ENCODE results near the gene TXNRD3. TPM values are rescaled to one million over a fixed set of nuclear protein-coding genes. Genes with fewer than 3 reads are reported as not detected.
A peak's percentile ranks its signal among the peaks of the same experiment; 100 is the strongest.

TXNRD3 gene
- total RNA-seq, 1 experiment from 2014 or later = 8.1 TPM

- Mint-ChIP-seq H3K4me1 (peaks cover 3 to 4% of the 10 kb centered on the region in 2 experiments; a peak in 2 of 4 replicates), H3K27me3 (ENCODE audit: low read depth) (no peaks in the 10 kb centered on the region; the same call in none of the 2 replicates), H3K36me3 (ENCODE audit: insufficient read depth in 1 of 3, low read depth in 3 of 3) (no peaks in the 10 kb centered on the region), H3K4me3 (no peak within 1 kb of the TSS), H3K9me3 (peaks cover 0 to 4% of the 10 kb centered on the region in 2 experiments; a peak in 2 of 5 replicates), H3K27ac (no peak within 1 kb of the TSS; a peak in 1 of 7 replicates)
- Histone ChIP-seq H2BK20ac (ENCODE audit: low read depth, low read length, poor library complexity, severe bottlenecking) (no peak within 1 kb of the TSS), H2BK5ac (ENCODE audit: insufficient read length, low read length) (no peak within 1 kb of the TSS), H3K27me3 (ENCODE audit: insufficient read depth, low read length) (no peaks in the 10 kb centered on the region), H3K56ac (ENCODE audit: insufficient read length, low read depth, low read length) (no peak within 1 kb of the TSS), H3K27ac (ENCODE audit: insufficient read length, low read depth, low read length) (no peak within 1 kb of the TSS), H2BK15ac (ENCODE audit: low read depth, low read length) (no peak within 1 kb of the TSS), H3K79me1 (ENCODE audit: insufficient read depth, low read depth, low read length, poor library complexity, severe bottlenecking) (no peaks in the 10 kb centered on the region), H3K9me3 (ENCODE audit: control insufficient read depth, low read depth, low read length) (no peaks in the 10 kb centered on the region), H3K14ac (ENCODE audit: insufficient read depth, low read length) (no peak within 1 kb of the TSS), H4K91ac (ENCODE audit: insufficient read length, low read depth, low read length) (no peak within 1 kb of the TSS), H3K4ac (ENCODE audit: low read depth, low read length) (no peak within 1 kb of the TSS), H3K23me2 (ENCODE audit: insufficient read length, low read depth, low read length, poor library complexity, severe bottlenecking) (no peaks in the 10 kb centered on the region), H2BK120ac (ENCODE audit: low read depth, low read length, poor library complexity, severe bottlenecking) (no peak within 1 kb of the TSS), H3K23ac (ENCODE audit: insufficient read length, low read depth, low read length) (no peak within 1 kb of the TSS), H2AFZ (ENCODE audit: low read length) (no peak within 1 kb of the TSS), H2BK12ac (ENCODE audit: insufficient read length, low read depth, low read length) (no peak within 1 kb of the TSS), H3K4me2 (ENCODE audit: insufficient read depth, insufficient read length, low read length) (no peak within 1 kb of the TSS), H3K9ac (ENCODE audit: extremely low read depth, insufficient read length, low read length) (no peak within 1 kb of the TSS), H4K5ac (ENCODE audit: insufficient read length, low read depth, low read length) (no peak within 1 kb of the TSS), H3K18ac (ENCODE audit: insufficient read length, low read depth, low read length) (no peak within 1 kb of the TSS), H3K4me1 (ENCODE audit: insufficient read depth, low read length) (no peaks in the 10 kb centered on the region), H4K8ac (replicated peaks; ENCODE audit: insufficient read length, low read depth, low read length) (no peak within 1 kb of the TSS), H4K20me1 (ENCODE audit: control insufficient read depth, insufficient read depth, insufficient read length) (no peaks in the 10 kb centered on the region), H2AK5ac (ENCODE audit: insufficient read length, low read length) (no peak within 1 kb of the TSS), H3K79me2 (ENCODE audit: insufficient read depth, low read length) (no peaks in the 10 kb centered on the region), H3T11ph (ENCODE audit: low read length) (no peak within 1 kb of the TSS)
- peak; percentile 24 for DNase-seq
- no peak for TF ChIP-seq CTCF (conservative IDR thresholded peaks at IDR 0.05)
- no CpG with 5 or more reads among the region's 9 CpGs for WGBS (ENCODE audit: extremely low coverage, insufficient read length, low lambda C conversion rate)
Measured at GRCh38 chr3:126558336-126559071, 96.4 kb downstream of the TXNRD3 start, which contains the start of gene C3orf22. Gene C3orf22, minus strand, starts transcription at chr3:126558932. Its CDS starts 5,542 bp downstream, at chr3:126553390.

Measured in H9 (cell line).